Loucy (cell line): ENCODE data around the gene CYP4F3.
"Not testable (repeated sequence)": the region's sequence is repeated elsewhere in the genome, so short reads cannot be mapped to it uniquely, and the experiment has no call there.

ENCODE experiments used
- H2AFZ ChIP-seq: fragments of 200-600 bp; sonication (generic); 2 replicates; pipeline ENCODE4 v1.6.0; 2016; ENCODE audit warnings: antibody characterized with exemption, mild to moderate bottlenecking, low read length, moderate library complexity
- H3F3A ChIP-seq: fragments of 200-600 bp; 2 replicates; pipeline ENCODE4 v1.6.0; 2016; ENCODE audit warnings: antibody characterized with exemption, low read depth, mild to moderate bottlenecking
- H3K27me3 ChIP-seq: fragments of 200-600 bp; sonication (generic); 2 replicates; pipeline ENCODE4 v1.6.1; 2014; ENCODE audit warnings: low read length, mild to moderate bottlenecking; ENCODE audit not compliant: insufficient read depth, poor library complexity, severe bottlenecking
- H3K36me3 ChIP-seq: fragments of 200-600 bp; sonication (generic); 2 replicates; pipeline ENCODE4 v1.6.1; 2016; ENCODE audit warnings: low read length; ENCODE audit not compliant: insufficient read depth
- H3K4me1 ChIP-seq: fragments of 200-600 bp; sonication (generic); 2 replicates; pipeline ENCODE4 v1.5.1; 2014; ENCODE audit warnings: low read length, mild to moderate bottlenecking; ENCODE audit not compliant: insufficient read depth, poor library complexity, severe bottlenecking
- H3K4me2 ChIP-seq: fragments of 200-600 bp; sonication (generic); 2 replicates; pipeline ENCODE4 v1.6.0; 2014; ENCODE audit warnings: antibody characterized with exemption, low read length, low read depth, mild to moderate bottlenecking; ENCODE audit not compliant: poor library complexity, severe bottlenecking
- H3K4me3 ChIP-seq: fragments of 200-600 bp; sonication (generic); 2 replicates; pipeline ENCODE4 v1.5.1; 2014; ENCODE audit warnings: low read length, mild to moderate bottlenecking, mixed read lengths; ENCODE audit not compliant: poor library complexity, severe bottlenecking
- H3K79me2 ChIP-seq: fragments of 200-600 bp; sonication (generic); 2 replicates; pipeline ENCODE4 v1.6.1; 2014; ENCODE audit warnings: low read length; ENCODE audit not compliant: insufficient read depth
- H3K9ac ChIP-seq: fragments of 200-600 bp; sonication (generic); 2 replicates; pipeline ENCODE4 v1.6.0; 2014; ENCODE audit warnings: mild to moderate bottlenecking, low read depth, low read length, moderate library complexity; ENCODE audit not compliant: poor library complexity, severe bottlenecking
- H3K9me2 ChIP-seq: fragments of 200-600 bp; sonication (generic); replicated peaks from 2 replicates; pipeline ENCODE4 v1.6.1; 2016; ENCODE audit warnings: low read depth, low read length, mixed read lengths
- H3K9me3 ChIP-seq: fragments of 200-600 bp; sonication (generic); 2 replicates; pipeline ENCODE4 v1.6.1; 2014; ENCODE audit warnings: mild to moderate bottlenecking, antibody characterized with exemption, low read length, low read depth; ENCODE audit not compliant: insufficient read depth
- H4K20me1 ChIP-seq: fragments of 200-600 bp; sonication (generic); 2 replicates; pipeline ENCODE4 v1.6.0; 2014; ENCODE audit warnings: antibody characterized with exemption, low read length, mild to moderate bottlenecking; ENCODE audit not compliant: insufficient read depth, poor library complexity, severe bottlenecking
- CTCF ChIP-seq: fragments of 200-600 bp; sonication (generic); conservative IDR thresholded peaks from 2 replicates; pipeline ENCODE4 v1.5.1; 2014; ENCODE audit warnings: mild to moderate bottlenecking, antibody characterized with exemption, low read length
- EZH2phosphoT487 ChIP-seq: fragments of 200-600 bp; IDR thresholded peaks from 2 replicates; pipeline ENCODE4 v1.6.1; 2018; ENCODE audit warnings: antibody characterized with exemption, mild to moderate bottlenecking, moderate library complexity, borderline replicate concordance

The CYP4F3 gene

GRCh38 chr19:15675560-15675959 is 34.9 kb downstream of the CYP4F3 start:
- H3K9me3 ChIP-seq = no peaks in the 10 kb centered on the region
- no peaks in the 10 kb centered on the region for H4K20me1 ChIP-seq
- no peak overlapping the region for H3K9ac ChIP-seq
- H3K36me3 ChIP-seq = no peaks in the 10 kb centered on the region
- TF ChIP-seq CTCF (no peak), EZH2phosphoT487 (no peak)
- no peaks in the 10 kb centered on the region for H3K79me2 ChIP-seq
- no peaks in the 10 kb centered on the region for H3K27me3 ChIP-seq
- no peaks in the 10 kb centered on the region for H3K4me1 ChIP-seq
- H3K9me2 ChIP-seq = no peaks in the 10 kb centered on the region
- H3K4me2 ChIP-seq = no peak overlapping the region
- no peaks in the 10 kb centered on the region for H3F3A ChIP-seq
- H3K4me3 ChIP-seq = no peak overlapping the region
- no peak overlapping the region for H2AFZ ChIP-seq

DNA sequence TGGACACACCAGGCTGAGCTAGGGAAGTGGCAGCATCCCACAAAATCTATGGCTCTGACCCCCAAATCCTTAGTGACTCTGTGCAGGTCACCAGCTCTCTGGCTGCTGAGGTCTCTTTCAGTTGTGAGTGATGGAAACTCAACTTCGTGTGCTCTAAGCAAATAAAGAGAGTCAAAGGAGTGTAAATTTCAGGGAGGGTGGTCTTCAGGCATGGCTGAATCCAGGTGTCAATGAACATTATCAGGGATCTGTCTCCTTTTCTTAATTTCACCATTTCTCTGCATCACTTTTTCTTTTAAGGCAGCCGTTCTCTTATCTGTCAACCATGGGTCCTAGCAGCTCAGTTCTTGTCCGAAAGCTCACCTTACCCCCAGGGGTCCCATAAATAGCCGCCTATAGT is 38.4 kb downstream of the CYP4F3 start:
- H3F3A ChIP-seq = no peaks in the 10 kb centered on the region
- no peak overlapping the region for H2AFZ ChIP-seq
- H3K4me1 ChIP-seq = no peaks in the 10 kb centered on the region
- no peak overlapping the region for H3K4me3 ChIP-seq
- H3K27me3 ChIP-seq = no peaks in the 10 kb centered on the region
- no peaks in the 10 kb centered on the region for H3K9me3 ChIP-seq
- H3K4me2 ChIP-seq = no peak overlapping the region
- H3K9me2 ChIP-seq = no peaks in the 10 kb centered on the region
- no peaks in the 10 kb centered on the region for H4K20me1 ChIP-seq
- no peak overlapping the region for H3K9ac ChIP-seq
- no peaks in the 10 kb centered on the region for H3K79me2 ChIP-seq
- no peak for TF ChIP-seq CTCF
- H3K36me3 ChIP-seq = no peaks in the 10 kb centered on the region

DNA sequence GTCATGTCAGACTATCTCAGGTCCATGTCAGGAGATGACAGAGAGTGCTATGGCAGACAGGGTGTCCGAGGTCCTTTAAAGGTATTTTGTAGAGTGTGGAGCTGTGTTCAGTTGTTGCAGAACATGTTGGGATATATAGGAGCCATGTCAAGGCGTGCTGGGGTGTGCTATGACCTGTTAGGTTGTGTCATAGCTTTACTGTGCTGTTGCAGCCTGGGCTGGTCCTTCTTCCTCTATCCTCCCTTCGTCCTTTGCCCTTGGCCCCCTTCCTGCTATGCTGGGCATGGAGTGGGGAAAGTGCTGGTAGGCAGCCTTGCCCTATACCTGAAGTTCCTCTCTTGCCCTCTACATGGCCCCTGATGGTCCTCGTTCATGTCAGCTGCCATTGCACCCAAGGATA is 39.2 kb downstream of the CYP4F3 start:
- H3K9me2 ChIP-seq, H3K36me3 ChIP-seq, H3F3A ChIP-seq, H3K4me1 ChIP-seq, H2AFZ ChIP-seq, H4K20me1 ChIP-seq, H3K4me3 ChIP-seq, H3K9ac ChIP-seq, H3K4me2 ChIP-seq, H3K9me3 ChIP-seq, H3K79me2 ChIP-seq, H3K27me3 ChIP-seq: not testable (repeated sequence)

- H3K79me2 ChIP-seq = no peaks in the 10 kb centered on the region
- H3K9me3 ChIP-seq = no peaks in the 10 kb centered on the region
- no peaks in the 10 kb centered on the region for H3K27me3 ChIP-seq
- TF ChIP-seq CTCF (no peak), EZH2phosphoT487 (no peak)
- no peaks in the 10 kb centered on the region for H3F3A ChIP-seq
- H3K9me2 ChIP-seq = no peaks in the 10 kb centered on the region
- H2AFZ ChIP-seq = no peak overlapping the region
- H3K4me2 ChIP-seq = no peak overlapping the region
- no peaks in the 10 kb centered on the region for H4K20me1 ChIP-seq
- H3K9ac ChIP-seq = no peak overlapping the region
- H3K36me3 ChIP-seq = no peaks in the 10 kb centered on the region
- no peak overlapping the region for H3K4me3 ChIP-seq
- H3K4me1 ChIP-seq = no peaks in the 10 kb centered on the region
Measured at GRCh38 chr19:15680478-15681322, 40.0 kb downstream of the CYP4F3 start.
